Measurements from ENCODE around the gene ITSN1.
"Not testable (repeated sequence)": the region's sequence is repeated elsewhere in the genome, so short reads cannot be mapped to it uniquely, and the experiment has no call there.

ITSN1 gene

GRCh38 chr21:33642027-33642895, at the start of gene ITSN1:
ITSN1 (plus strand) TSS chr21:33642501; CDS start chr21:33718829, 76,328 bp downstream.
- in situ Hi-C loops (cut with MboI; ENCODE audit: low sequenced_read_pairs), result no loop called here

GRCh38 chr21:33598051-33598450, 44.2 kb upstream of the ITSN1 start:
- in situ Hi-C loops (cut with MboI; ENCODE audit: low sequenced_read_pairs), result no loop called here

GRCh38 chr21:33608559-33608958, 33.7 kb upstream of the ITSN1 start:
- in situ Hi-C loops (cut with MboI; ENCODE audit: low sequenced_read_pairs), result no loop called here

GRCh38 chr21:33611006-33611744, 31.1 kb upstream of the ITSN1 start:
- in situ Hi-C loops (cut with MboI; ENCODE audit: low sequenced_read_pairs), result no loop called here

GRCh38 chr21:33617565-33617964, 24.7 kb upstream of the ITSN1 start:
- in situ Hi-C loops (cut with MboI; ENCODE audit: low sequenced_read_pairs), result not testable (repeated sequence)

- in situ Hi-C loops (cut with MboI; ENCODE audit: low sequenced_read_pairs), result no loop called here
Measured at GRCh38 chr21:33618407-33618806, 23.9 kb upstream of the ITSN1 start.

GRCh38 chr21:33619726-33620125, 22.6 kb upstream of the ITSN1 start:
- in situ Hi-C loops (cut with MboI; ENCODE audit: low sequenced_read_pairs), result no loop called here

- in situ Hi-C loops (cut with MboI; ENCODE audit: low sequenced_read_pairs), result no loop called here
Measured at GRCh38 chr21:33622253-33622652, 20.0 kb upstream of the ITSN1 start.

GRCh38 chr21:33626151-33626550, 16.1 kb upstream of the ITSN1 start:
- in situ Hi-C loops (cut with MboI; ENCODE audit: low sequenced_read_pairs), result not testable (repeated sequence)

GRCh38 chr21:33634254-33634653, 8.0 kb upstream of the ITSN1 start:
- in situ Hi-C loops (cut with MboI; ENCODE audit: low sequenced_read_pairs), result no loop called here

GRCh38 chr21:33640697-33641351, 1.5 kb upstream of the ITSN1 start:
- in situ Hi-C loops (cut with MboI; ENCODE audit: low sequenced_read_pairs), result no loop called here

- in situ Hi-C loops (cut with MboI; ENCODE audit: low sequenced_read_pairs), result no loop called here
Measured at GRCh38 chr21:33641352-33642026, 812 bp upstream of the ITSN1 start, which contains the start of gene CRYZL1. CRYZL1 (minus strand) TSS chr21:33641741; CDS start chr21:33631551, 10,190 bp downstream.

GRCh38 chr21:33642896-33643657, 776 bp downstream of the ITSN1 start:
- in situ Hi-C loops (cut with MboI; ENCODE audit: low sequenced_read_pairs), result no loop called here

GRCh38 chr21:33643658-33644311, 1.5 kb downstream of the ITSN1 start:
- in situ Hi-C loops (cut with MboI; ENCODE audit: low sequenced_read_pairs), result no loop called here

- in situ Hi-C loops (cut with MboI; ENCODE audit: low sequenced_read_pairs), result no loop called here
Measured at GRCh38 chr21:33644383-33645074, 2.2 kb downstream of the ITSN1 start.

- in situ Hi-C loops (cut with MboI; ENCODE audit: low sequenced_read_pairs), result no loop called here
Measured at GRCh38 chr21:33645730-33646129, 3.4 kb downstream of the ITSN1 start.

- in situ Hi-C loops (cut with MboI; ENCODE audit: low sequenced_read_pairs), result no loop called here
Measured at GRCh38 chr21:33647587-33647986, 5.3 kb downstream of the ITSN1 start.

GRCh38 chr21:33648555-33648954, 6.3 kb downstream of the ITSN1 start:
- in situ Hi-C loops (cut with MboI; ENCODE audit: low sequenced_read_pairs), result no loop called here

GRCh38 chr21:33650230-33650629, 7.9 kb downstream of the ITSN1 start:
- in situ Hi-C loops (cut with MboI; ENCODE audit: low sequenced_read_pairs), result no loop called here
